Endothelial cell of hepatic sinusoid (primary cell): ENCODE results near the gene BIRC5.
"Not testable (repeated sequence)": the region's sequence is repeated elsewhere in the genome, so short reads cannot be mapped to it uniquely, and the experiment has no call there.

Experiments used
- in situ Hi-C: cut with HindIII; loops from 2 replicates; pipeline ENCODE4 v1.10.0; 2017; ENCODE audit warnings: low sequenced_read_pairs

BIRC5 gene

DNA sequence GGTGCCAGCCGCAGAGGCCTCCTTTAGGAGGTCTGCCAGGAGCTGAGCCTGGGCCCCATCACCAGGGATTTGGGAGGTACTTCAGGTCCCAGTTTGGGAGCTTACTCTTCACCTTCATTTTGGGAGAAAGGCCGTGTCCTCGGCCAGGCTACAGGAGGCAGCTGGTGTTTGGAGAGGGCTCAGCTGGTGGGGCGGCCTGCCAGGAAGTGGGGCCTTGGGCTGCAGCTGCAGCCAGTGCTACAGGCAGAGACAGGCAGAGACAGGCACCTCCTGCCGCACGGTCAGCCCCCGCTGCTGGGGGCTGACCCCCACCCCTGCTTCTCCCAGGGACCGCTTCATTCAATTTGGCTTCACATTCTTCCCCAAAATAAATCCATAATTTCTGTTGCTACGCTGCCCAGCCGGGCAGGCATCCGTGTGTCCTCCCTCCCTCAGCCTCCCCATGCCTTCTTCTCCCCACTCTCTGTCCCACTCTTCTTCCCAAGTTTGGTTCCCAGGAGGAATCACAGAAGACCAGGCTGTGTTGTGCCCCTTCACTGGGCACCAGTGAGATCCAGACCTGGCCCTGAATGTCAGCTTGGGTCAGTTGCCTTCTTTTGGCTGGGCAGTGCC lies 23.5 kb downstream of the BIRC5 start:
- in situ Hi-C loops, result no loop called here

GRCh38 chr17:78238823-78239488 lies 24.9 kb downstream of the BIRC5 start:
- in situ Hi-C loops, result no loop called here

DNA sequence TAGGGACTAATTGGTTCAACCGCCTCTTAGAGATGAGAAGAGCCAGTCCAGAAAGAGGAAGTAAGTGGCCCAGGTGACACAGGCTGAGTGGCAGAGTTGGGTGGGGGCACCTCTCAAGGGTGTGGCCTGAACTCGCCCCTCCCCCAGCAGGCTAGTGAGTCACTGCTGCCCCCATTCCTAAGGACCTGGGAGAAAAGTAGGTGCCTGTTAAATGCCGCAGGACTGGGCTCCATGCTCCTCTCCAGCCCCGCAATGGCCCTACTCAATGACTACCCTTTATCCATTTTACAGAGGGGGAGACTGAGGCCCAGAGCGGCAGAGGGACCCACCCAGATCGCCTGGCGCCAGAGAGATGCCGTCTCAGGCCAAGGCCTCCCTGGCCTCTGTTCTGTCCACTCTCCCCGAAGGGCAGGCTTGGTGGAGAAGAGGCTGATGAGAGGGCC lies 25.5 kb downstream of the BIRC5 start:
- in situ Hi-C loops, result no loop called here

DNA sequence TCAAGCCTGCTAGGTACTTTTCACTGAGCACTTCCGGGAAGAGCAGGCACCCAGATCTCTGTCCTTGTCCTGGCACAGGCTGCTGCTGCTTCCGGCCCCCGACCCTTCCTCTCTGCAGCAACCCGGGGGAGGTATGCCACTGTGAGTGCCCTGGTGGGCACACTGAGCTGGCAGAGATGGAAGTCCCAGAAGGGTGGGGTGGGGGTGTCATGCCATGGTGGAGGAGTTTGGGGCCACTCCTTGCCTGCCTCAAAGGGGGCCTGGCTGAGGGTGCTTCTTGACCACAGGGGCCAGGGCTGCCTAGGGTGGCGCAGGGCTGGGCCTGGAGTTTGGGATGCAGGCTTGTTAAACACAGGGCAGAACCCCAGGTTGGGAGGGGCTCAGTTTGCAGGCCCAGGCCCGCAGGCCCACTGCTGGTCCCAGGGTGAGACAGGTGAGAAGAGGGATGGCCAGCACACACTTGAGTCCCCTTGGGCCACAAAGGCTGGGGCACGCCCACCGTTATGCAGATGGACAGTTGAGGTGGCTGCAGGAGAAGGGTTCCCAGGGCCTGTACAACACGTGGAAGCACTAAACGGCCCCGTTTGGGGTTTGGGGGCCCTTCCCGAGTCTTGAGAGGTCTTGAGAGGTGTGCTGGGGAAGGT lies 26.1 kb downstream of the BIRC5 start:
- in situ Hi-C loops, result no loop called here

GRCh38 chr17:78240839-78241238 lies 26.8 kb downstream of the BIRC5 start:
- in situ Hi-C loops, result no loop called here

DNA sequence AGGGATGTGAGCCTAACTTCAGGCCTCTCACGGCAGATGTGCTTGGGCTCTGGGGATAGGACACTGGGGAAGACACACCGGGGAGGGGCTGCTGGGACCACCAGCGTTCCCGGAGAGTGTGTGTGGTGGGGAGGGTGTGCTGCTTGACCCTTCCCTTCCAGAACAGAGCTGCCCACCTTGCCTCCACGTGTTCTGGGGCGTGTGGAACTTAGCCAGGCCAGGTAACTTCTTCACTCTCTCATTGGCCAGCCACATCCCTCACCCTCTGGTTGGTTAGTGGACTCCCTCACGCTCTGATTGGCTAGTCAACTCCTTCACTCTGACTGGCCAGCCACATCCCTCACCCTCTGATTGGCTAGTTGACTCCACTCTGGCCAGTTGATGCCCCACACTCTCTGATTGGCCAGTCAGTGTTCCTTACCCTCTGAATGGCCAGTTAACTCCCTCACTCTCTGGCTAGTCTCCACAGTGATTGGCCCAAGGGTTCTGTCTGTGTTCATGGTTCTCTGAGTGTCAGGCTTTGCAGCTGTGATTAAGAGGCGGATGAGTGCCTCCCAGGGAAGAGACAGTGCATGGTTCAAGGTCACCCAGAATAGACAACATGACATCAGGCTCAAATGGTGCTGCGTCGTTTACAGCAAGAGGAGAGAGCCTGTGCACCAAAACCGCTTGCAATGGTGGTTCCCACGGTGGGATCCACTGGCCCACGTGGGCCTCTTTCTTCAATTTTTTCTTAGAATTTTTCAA lies 27.4 kb downstream of the BIRC5 start:
- in situ Hi-C loops, result no loop called here

- in situ Hi-C loops, result no loop called here
These were observed 28.1 kb downstream of the BIRC5 start for GRCh38 chr17:78242024-78242742.

GRCh38 chr17:78247304-78247703 lies 33.3 kb downstream of the BIRC5 start:
- in situ Hi-C loops, result no loop called here

DNA sequence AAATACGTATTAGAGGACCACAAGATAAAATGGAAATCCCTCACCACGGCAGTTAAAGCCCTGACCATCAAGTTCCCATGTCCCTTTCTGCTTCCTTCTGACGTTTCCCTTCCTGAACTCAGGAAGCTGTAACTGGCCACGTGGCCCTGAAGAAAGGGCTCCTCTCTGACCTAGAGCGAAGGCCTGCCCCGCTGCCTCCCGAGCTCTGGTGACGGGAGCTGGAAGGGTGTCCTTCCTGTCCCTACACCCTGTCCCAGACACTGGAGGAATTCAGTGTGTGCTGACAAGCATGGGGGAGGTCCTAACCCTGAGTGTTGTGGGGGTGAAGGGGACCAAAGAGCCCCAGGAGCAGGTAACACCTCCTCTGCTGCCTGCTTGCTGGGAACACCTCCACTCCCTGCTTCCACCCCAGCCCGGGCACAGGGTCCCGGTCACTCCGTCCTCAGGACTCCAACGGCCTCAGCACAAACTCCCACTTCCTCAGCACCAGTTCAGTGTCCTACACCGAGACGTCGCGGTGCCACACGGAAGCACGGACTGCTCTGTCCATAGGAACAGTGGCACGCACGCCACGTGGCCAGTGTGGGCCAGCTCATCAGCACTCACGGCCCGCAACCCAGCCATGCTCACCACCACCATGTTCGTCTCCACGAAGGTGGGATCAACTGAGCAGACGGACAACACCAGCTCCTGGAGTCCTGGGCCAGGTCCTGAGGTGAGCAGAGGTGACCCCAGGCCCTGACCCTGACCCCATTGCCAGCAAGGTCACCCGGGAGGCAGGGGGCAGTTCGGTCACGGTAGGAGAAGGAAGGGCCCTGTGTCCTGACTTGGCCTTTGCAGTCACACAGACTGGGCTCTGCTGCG lies 34.2 kb downstream of the BIRC5 start:
- in situ Hi-C loops, result no loop called here

- in situ Hi-C loops, result no loop called here
These were observed 35.2 kb downstream of the BIRC5 start for GRCh38 chr17:78249074-78249817.

- in situ Hi-C loops, result no loop called here
These were observed 36.1 kb downstream of the BIRC5 start for GRCh38 chr17:78249818-78250806.

DNA sequence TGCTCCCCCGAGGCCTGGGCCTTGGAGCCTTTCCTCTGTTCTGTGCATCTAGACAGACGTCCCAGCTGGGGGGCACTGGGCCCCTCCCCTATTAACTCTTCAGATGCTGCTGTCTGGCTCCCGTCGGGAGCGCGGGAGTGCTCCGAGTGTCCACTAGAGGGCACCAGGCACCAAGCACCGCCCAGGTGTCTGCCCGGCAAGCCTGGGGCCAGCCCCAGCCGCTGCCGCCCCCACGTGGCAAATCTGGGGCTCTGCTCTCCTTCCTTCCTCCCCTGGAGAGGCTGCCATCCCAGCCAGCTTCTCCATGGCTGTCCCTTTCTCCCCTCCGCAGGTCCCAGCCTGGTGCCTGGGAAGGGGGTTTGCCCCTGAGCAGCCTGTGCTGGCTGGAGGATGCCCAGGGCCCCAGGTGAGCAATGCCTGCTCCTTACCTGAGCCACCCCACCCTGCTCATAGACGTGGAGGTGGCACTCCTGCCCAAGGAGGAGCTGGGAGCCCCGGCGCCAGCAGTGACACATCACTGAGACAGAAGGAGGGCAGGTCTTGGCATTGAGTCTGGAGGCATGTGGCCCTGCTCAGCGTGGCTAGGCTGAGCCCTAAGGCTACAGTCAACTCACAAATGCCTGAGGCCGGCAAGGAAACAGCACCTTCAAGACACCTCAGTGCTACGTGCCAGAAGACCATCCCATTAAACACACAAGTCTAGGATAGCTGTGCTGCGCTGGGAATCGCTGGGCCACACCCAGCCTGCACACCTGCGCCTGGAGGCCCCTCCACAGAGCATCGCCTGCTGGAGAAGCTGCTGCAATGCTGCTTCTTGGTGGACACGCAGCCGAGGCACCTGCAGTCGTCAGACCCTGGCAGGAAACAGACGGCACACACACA lies 37.1 kb downstream of the BIRC5 start:
- in situ Hi-C loops, result no loop called here

GRCh38 chr17:78251773-78252103 lies 37.7 kb downstream of the BIRC5 start:
- in situ Hi-C loops, result no loop called here

- in situ Hi-C loops, result no loop called here
These were observed 38.1 kb downstream of the BIRC5 start for GRCh38 chr17:78252111-78252634.

- in situ Hi-C loops, result no loop called here
These were observed 38.9 kb downstream of the BIRC5 start for GRCh38 chr17:78252701-78253635.

GRCh38 chr17:78253636-78253945 lies 39.5 kb downstream of the BIRC5 start:
- in situ Hi-C loops, result not testable (repeated sequence)
